H1 (cell line): ENCODE data around the gene GGA1. TPM values are rescaled to one million over a fixed set of nuclear protein-coding genes. Genes with fewer than 3 reads are reported as not detected.
A peak's percentile ranks its signal among the peaks of the same experiment; 100 is the strongest.

ENCODE experiments used
- GTF2F1 ChIP-seq: IDR thresholded peaks from 2 replicates; pipeline ENCODE4 v1.6.1; 2012; ENCODE audit warnings: low read depth, low read length, improper control_type of control experiment, borderline replicate concordance
- KDM1A ChIP-seq: fragments of 200-600, 300-600 bp; sonication (generic); IDR thresholded peaks from 2 replicates; pipeline ENCODE4 v1.7.1; 2016; ENCODE audit warnings: mild to moderate bottlenecking, low read length, borderline replicate concordance
- POU5F1 ChIP-seq: IDR thresholded peaks from 2 replicates; pipeline ENCODE4 v1.6.1; 2011; ENCODE audit warnings: low read depth, mild to moderate bottlenecking, low read length, moderate library complexity
- RAD21 ChIP-seq, 2 experiments: IDR thresholded peaks in 1 of 2; conservative IDR thresholded peaks in 1 of 2; 2 replicates each; pipeline ENCODE4 v1.6.1; 2011; ENCODE audit warnings: low read depth in 2 of 2, low read length in 2 of 2, improper control_type of control experiment in 1 of 2, inconsistent platforms in 1 of 2, mild to moderate bottlenecking in 1 of 2, moderate library complexity in 1 of 2
- RXRA ChIP-seq: IDR thresholded peaks from 2 replicates; pipeline ENCODE4 v1.6.1; 2011; ENCODE audit warnings: low read depth, mild to moderate bottlenecking, low read length, moderate library complexity; ENCODE audit not compliant: insufficient read depth
- SIX5 ChIP-seq: IDR thresholded peaks from 2 replicates; pipeline ENCODE4 v1.6.1; 2011; ENCODE audit warnings: mild to moderate bottlenecking, low read depth, low read length
- SUZ12 ChIP-seq: fragments of 200-600 bp; sonication (generic); IDR thresholded peaks from 2 replicates; pipeline ENCODE4 v1.6.1; 2012; ENCODE audit warnings: mild to moderate bottlenecking, inconsistent platforms, low read length, moderate library complexity, mixed read lengths
- TAF1 ChIP-seq: IDR thresholded peaks from 2 replicates; pipeline ENCODE4 v1.6.1; 2011; ENCODE audit warnings: mild to moderate bottlenecking, low read depth, low read length
- TAF7 ChIP-seq: optimal IDR thresholded peaks from 2 replicates; pipeline ENCODE3; 2011; ENCODE audit warnings: low read depth, mild to moderate bottlenecking, inconsistent platforms, low read length, moderate library complexity, borderline replicate concordance
- polyA plus RNA-seq, 7 experiments: library from polyadenylated mRNA; depleted of rRNA in 3 of 7; stranded (reverse) in 5 of 7; unstranded in 2 of 7; fragments of >200 nt in 5 of 7; fragments of 200-250 nt in 2 of 7; gene quantifications; 1 replicate in 5 of 7; 2 replicates in 1 of 7; 4 replicates in 1 of 7; pipeline versions ENCODE4 v1.2.1 to v1.2.3, GENCODE V29; 2011 to 2013; ENCODE audit warnings: missing spikeins in 2 of 7, mixed read lengths in 2 of 7
- total RNA-seq: library from RNA; stranded (reverse); fragmentation: NEBNext Ultra II Directional; extraction: Animal tissue kit (Norgen Biotek cat#: 25700); gene quantifications from 2 replicates; pipeline ENCODE4 v1.2.1, GENCODE V29; 2021
- TF ChIP-seq, protein P1 (sequence below): IDR thresholded peaks from 2 replicates; pipeline ENCODE4 v1.6.1; 2012; ENCODE audit warnings: low read length, inconsistent platforms

The GGA1 gene
- total and polyA plus RNA-seq, 2 of the 8 experiments (the other 6 are each of a cell fraction or from before 2014, with no cell fraction given) = 49.3 to 57.2 TPM

GRCh38 chr22:37634417-37634924 is 25.8 kb downstream of the GGA1 start (continued):
- peak; percentile 23 to 40; a peak in 2 of 4 replicates for TF ChIP-seq RAD21 (IDR thresholded peaks at IDR 0.05 in 1 of 2, conservative IDR thresholded peaks at IDR 0.05 in 1 of 2; ENCODE audit: low read depth in 2 of 2, low read length in 2 of 2)
- no peak for TF ChIP-seq TAF1
- no peak for TF ChIP-seq SIX5
- no peak for TF ChIP-seq KDM1A
- TF ChIP-seq TAF7 = no peak
- no peak for TF ChIP-seq POU5F1
- TF ChIP-seq GTF2F1 = peak; percentile 1; the same call in 1 of the 2 replicates
- TF ChIP-seq, protein P1, sequence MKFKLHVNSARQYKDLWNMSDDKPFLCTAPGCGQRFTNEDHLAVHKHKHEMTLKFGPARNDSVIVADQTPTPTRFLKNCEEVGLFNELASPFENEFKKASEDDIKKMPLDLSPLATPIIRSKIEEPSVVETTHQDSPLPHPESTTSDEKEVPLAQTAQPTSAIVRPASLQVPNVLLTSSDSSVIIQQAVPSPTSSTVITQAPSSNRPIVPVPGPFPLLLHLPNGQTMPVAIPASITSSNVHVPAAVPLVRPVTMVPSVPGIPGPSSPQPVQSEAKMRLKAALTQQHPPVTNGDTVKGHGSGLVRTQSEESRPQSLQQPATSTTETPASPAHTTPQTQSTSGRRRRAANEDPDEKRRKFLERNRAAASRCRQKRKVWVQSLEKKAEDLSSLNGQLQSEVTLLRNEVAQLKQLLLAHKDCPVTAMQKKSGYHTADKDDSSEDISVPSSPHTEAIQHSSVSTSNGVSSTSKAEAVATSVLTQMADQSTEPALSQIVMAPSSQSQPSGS = no peak
- TF ChIP-seq RXRA = no peak
- TF ChIP-seq SUZ12 = no peak
